T-helper 1 cell treated with Interleukin-12 subunit alpha and Interleukin-12 subunit beta and Interleukin-4 antibody, amounts not matched to agents 30 ng/mL and 1 ng/mL, for 36 hours (primary cell): ENCODE data around the gene HK2. TPM values are rescaled to one million over a fixed set of nuclear protein-coding genes. Genes with fewer than 3 reads are reported as not detected.
"Not testable (repeated sequence)": the region's sequence is repeated elsewhere in the genome, so short reads cannot be mapped to it uniquely, and the experiment has no call there.

Experiments used
- intact Hi-C: fragments of 100-400 bp; cut with micrococcal nuclease; formaldehyde crosslinking; loops from one replicate; pipeline ENCODE4 v1.15.1; 2024
- total RNA-seq: library from RNA; stranded (reverse); gene quantifications from 2 replicates; pipeline ENCODE4 v1.2.3, GENCODE V29; 2022

HK2 gene
- total RNA-seq, 1 donor from 2014 or later = 38.0 TPM

GRCh38 chr2:74891816-74892215, 57.9 kb downstream of the HK2 start:
- intact Hi-C loops = not testable (repeated sequence)

GRCh38 chr2:74892609-74893008, 58.7 kb downstream of the HK2 start:
- intact Hi-C loops = no loop called here

GRCh38 chr2:74893332-74893731, 59.4 kb downstream of the HK2 start:
- intact Hi-C loops = no loop called here

- intact Hi-C loops = no loop called here
These were observed 60.5 kb downstream of the HK2 start for GRCh38 chr2:74894272-74894981.

GRCh38 chr2:74895001-74895400, 61.1 kb downstream of the HK2 start:
- intact Hi-C loops = no loop called here

GRCh38 chr2:74896232-74896631, 62.3 kb downstream of the HK2 start:
- intact Hi-C loops = no loop called here

GRCh38 chr2:74900225-74900624, 66.3 kb downstream of the HK2 start:
- intact Hi-C loops = not testable (repeated sequence)

- intact Hi-C loops = no loop called here
These were observed 68.4 kb downstream of the HK2 start for GRCh38 chr2:74902281-74902860.

GRCh38 chr2:74906395-74906794, 72.5 kb downstream of the HK2 start:
- intact Hi-C loops = no loop called here

GRCh38 chr2:74907560-74907959, 73.6 kb downstream of the HK2 start:
- intact Hi-C loops = not testable (repeated sequence)

GRCh38 chr2:74908748-74909444, 75.0 kb downstream of the HK2 start:
- intact Hi-C loops = no loop called here

- intact Hi-C loops = no loop called here
These were observed 76.3 kb downstream of the HK2 start for GRCh38 chr2:74910245-74910644.

- intact Hi-C loops = no loop called here
These were observed 77.1 kb downstream of the HK2 start for GRCh38 chr2:74911061-74911460.

GRCh38 chr2:74915743-74916142, 81.8 kb downstream of the HK2 start:
- intact Hi-C loops = loop anchor here (5.0 kb wide), 2 partner anchors 282 to 712 kb away; partner anchors contain the start of gene TACR1

- intact Hi-C loops = loop anchor here (5.0 kb wide), 2 partner anchors 281 to 711 kb away; partner anchors contain the start of gene TACR1
These were observed 82.5 kb downstream of the HK2 start for GRCh38 chr2:74916394-74916793.

GRCh38 chr2:74917702-74918619, 84.0 kb downstream of the HK2 start:
- intact Hi-C loops = loop anchor here (5.0 kb wide), 2 partner anchors 279 to 709 kb away; partner anchors contain the start of gene TACR1

- intact Hi-C loops = loop anchor here (1.0 to 5.0 kb wide), 8 partner anchors 38 to 707 kb away; partner anchors contain the start of genes POLE4 and TACR1
These were observed 85.9 kb downstream of the HK2 start for GRCh38 chr2:74919827-74920226.

GRCh38 chr2:74921236-74921736, 87.4 kb downstream of the HK2 start:
- intact Hi-C loops = loop anchor here (2.0 kb wide), 1 partner anchor 62 kb away; no protein-coding TSS in a partner anchor

GRCh38 chr2:74922592-74923227, 88.8 kb downstream of the HK2 start:
- intact Hi-C loops = no loop called here
